ENCODE data around the gene SGMS1.

DNA sequence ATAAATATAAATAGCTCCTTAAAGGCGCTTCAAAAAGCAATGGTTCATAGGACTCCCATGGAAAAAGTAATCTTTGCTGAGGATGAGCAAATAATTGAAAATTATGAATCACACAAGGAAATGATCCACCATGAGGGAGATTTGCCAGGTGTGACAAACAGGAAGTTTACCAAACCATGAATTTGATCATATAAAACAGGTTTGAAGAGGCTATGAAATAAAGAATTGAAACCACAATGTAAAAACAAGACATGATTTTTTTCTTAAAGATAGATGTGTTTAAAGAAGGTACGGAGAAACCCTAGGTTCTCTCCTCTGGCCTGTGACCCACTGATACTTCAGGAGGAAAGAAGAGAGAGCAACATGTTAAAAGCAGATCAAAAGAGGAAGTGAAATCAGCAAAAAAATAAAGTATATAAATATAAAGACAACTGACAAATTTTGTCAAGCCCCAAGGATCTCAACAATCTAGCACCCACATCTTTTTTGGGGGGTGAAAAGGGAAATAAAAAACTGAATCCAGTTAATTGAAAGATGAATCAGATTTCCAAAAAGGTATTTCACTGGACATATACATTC lies 261.1 kb downstream of the SGMS1 start:
- TF ChIP-seq POLR2AphosphoS5 (IDR thresholded peaks at IDR 0.05) = no peak
- TF ChIP-seq CTCF (IDR thresholded peaks at IDR 0.05) = no peak
- no peak for TF ChIP-seq EP300 (IDR thresholded peaks at IDR 0.05)
- no peak for TF ChIP-seq POLR2A (IDR thresholded peaks at IDR 0.05)
